Stimulated activated CD8-positive, alpha-beta memory T cell treated with anti-CD3 and anti-CD28 coated beads, Interleukin-12 subunit alpha, Interleukin-12 subunit beta, amount 100 ng/mL, for 1 hour (primary cell): ENCODE data around the gene C10orf88.
"Not testable (repeated sequence)": the region's sequence is repeated elsewhere in the genome, so short reads cannot be mapped to it uniquely, and the experiment has no call there.

ENCODE experiments used
- DNase-seq: peaks from one replicate; pipeline ENCODE4 v3.0.0-alpha.2; 2020; ENCODE audit warnings: low read depth

C10orf88 gene

GRCh38 chr10:122957474-122957873 lies 3.4 kb upstream of the C10orf88 start:
- no peak for DNase-seq

GRCh38 chr10:122955892-122956291 lies 1.9 kb upstream of the C10orf88 start:
- no peak for DNase-seq

DNA sequence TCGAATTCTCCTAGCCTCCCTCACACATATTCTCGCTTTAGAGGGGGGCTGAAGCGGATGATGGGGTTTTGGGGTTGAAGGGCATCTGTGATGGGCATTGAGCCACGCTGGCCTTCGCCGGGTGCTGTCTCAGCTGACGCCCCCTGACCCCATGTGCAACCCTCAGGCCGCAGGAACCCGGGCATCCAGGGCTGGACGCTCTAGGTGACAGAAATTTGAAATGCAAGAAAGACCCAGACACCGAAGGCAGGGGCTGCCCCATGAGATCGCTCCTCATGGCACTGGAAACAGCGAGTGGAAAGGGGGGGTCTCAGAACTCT lies 664 bp upstream of the C10orf88 start:
- DNase-seq, result no peak

GRCh38 chr10:122949296-122949695 lies 4.7 kb downstream of the C10orf88 start:
- no peak for DNase-seq

DNA sequence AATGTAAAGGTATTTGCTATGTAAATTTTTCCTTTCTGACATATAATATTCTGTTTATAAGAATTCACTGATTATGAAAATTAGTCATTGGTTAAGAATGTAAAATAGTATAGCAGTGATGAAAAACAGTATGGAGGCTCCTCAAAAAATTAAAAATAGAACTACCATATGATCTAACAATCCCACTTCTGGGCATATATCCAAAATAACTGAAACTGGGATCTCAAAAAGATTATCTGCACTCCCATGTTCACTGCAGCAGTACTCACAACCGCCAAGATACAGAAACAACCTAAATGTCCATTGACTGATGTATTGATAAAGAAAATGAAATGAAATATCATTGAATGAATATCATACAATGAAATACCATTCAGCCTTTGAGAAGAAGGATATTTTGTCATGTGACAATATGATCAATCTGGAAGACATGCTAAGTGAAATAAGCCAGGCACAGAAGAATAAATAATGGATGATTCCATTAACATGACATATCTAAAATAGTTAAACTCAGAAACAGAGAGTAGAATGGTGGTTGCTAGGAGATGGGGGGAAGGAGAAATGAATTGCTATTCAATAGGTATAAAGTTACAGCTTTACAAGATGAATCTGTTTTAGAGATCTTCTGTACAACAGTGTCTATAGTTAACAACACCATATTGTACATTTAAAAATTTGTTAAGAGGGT lies 14.0 kb downstream of the C10orf88 start:
- DNase-seq, result no peak

- no peak for DNase-seq
Observed at GRCh38 chr10:122939133-122939855, 14.7 kb downstream of the C10orf88 start.

DNA sequence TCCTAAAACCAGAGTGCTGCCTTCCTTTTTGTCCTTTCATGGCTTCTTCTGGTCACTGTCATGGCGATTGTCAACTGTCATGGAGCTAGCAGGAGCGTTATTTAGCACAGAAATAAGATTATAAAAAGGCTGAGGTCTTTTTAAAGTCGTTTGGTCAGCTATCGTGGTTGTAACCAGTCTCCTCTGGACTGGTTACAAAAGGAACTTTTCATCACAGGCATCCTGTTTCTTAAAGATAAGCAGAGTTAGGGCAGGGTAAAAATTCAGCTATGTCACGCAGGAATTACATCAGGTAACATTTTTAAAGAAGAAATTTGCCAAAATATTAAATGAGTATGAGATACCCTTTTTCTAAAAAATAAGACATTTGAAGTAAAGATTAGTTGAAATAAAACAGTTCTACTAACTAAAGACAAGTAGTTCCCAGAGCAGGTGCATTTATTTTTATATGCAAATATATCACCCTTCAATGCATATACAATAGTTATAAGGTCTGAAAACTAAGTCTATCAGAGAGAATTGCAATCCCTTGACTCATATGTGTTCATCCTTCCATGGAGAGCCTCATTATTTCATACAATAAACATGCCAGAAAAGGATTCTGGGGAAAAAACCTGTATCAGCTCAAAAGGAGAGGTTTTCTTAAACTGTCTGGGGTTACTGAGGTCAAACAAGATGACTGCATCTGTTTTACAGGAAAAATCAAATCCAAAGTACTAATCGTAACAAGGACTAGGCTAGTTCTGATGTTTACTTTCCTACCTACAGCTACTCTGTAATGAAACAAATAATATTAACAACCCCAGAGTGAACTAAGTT lies 22.7 kb downstream of the C10orf88 start:
- DNase-seq, result no peak

DNA sequence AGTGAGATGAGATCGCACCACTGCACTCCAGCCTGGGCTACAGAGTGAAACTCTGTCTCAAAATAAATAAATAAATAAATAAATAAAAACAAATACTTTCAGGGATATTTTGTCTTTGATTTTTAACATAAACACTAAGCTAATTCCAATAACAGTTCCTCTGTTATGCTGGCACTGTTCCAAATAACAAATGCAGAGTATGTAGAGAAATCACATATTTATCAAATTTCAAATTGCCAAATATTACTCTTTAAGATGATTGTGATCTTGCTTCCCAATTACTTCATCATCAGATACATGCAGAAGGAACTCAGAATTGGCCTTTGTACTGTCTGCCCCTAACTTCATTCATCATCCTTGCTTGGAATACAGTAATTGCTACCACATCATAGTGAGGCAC lies 23.9 kb downstream of the C10orf88 start:
- no peak for DNase-seq

DNA sequence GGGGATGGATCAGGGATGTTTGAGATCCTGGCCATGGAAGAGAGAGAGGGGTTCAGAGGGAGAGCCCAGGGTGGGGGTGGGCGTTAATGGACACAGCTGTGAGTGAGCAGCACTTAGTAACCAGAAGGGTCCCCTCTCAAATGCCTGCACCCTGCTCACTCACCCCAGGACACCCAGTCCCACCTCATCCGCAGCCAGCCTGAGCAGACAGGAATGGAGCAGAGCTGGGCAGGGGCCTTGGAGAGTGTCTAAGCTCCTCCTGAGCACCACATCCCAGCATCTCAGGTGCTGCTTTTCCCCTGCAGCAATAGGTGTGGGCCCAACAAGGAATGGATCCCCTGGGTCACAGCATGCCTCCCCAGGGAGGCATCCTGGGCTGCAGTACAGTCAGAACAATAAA lies 38.3 kb downstream of the C10orf88 start:
- DNase-seq, result no peak

GRCh38 chr10:122911889-122912484 lies 42.0 kb downstream of the C10orf88 start:
- peak; percentile 16 for DNase-seq

GRCh38 chr10:122910310-122910709 lies 43.7 kb downstream of the C10orf88 start, which contains the start of gene FAM24A:
FAM24A (plus strand) TSS chr10:122910610; CDS start chr10:122911635, 1,025 bp downstream.
- DNase-seq, result no peak

- not testable (repeated sequence) for DNase-seq
Observed at GRCh38 chr10:122903861-122904260, 50.2 kb downstream of the C10orf88 start.

GRCh38 chr10:122894261-122894944 lies 59.6 kb downstream of the C10orf88 start:
- no peak for DNase-seq

DNA sequence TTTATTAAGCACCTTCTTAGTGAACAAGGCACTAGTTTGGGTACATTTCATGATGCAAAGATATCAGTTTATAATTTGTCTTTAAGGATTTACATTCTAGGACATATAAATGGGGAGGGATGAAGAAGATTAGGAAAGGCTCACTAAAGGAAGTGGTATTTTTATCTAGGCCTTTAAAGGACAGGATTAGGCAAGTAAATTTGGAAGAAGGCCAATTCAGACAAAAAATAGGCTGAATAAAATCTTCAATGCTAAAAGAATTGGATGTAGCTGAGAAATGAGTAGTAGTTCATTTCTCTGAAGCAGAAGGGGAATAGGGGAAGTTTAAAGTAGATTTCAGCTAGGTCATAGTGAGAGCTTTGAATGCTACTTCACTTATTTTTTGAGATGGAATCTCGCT lies 69.9 kb downstream of the C10orf88 start:
- no peak for DNase-seq

DNA sequence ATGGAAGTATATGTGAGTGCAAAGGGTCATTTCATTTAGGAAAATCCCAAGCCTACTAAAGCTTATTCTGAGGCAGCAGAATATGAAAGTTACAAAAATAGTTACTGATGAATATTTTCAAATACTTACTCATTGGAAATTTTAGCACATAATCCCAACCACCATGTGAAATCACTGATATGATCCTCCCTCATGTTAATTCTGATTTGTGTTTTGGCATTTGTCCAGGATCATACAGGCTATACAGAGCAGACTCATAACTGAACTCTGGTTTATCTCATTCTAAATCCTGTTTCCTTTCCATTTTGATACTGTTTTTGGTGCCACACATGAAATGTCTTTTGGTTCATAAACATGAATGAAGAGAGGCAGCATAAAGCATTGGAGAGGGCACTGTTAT lies 71.3 kb downstream of the C10orf88 start:
- DNase-seq, result no peak
